Measurements from ENCODE around the gene VOPP1.

DNA sequence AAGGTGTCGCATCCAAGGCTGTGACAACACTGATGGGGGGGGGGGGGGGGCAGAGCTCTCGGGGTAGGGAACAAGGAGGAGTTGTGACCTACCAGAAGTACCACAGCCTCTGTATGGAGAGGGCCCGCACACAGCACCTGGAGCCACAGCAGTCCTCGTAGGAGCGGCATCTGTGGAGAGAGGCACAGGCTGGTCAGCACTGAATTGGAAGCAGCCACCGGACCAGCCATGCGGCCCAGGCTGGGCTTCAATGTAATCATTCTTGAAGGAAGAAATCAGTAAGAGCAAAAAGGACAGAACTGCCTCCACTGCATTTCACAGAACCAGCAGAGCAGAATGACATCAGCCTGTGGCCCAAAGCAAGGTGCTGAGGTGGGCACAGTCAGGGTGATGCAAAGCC lies 74.8 kb downstream of the VOPP1 start:
- TF ChIP-seq, protein P1, sequence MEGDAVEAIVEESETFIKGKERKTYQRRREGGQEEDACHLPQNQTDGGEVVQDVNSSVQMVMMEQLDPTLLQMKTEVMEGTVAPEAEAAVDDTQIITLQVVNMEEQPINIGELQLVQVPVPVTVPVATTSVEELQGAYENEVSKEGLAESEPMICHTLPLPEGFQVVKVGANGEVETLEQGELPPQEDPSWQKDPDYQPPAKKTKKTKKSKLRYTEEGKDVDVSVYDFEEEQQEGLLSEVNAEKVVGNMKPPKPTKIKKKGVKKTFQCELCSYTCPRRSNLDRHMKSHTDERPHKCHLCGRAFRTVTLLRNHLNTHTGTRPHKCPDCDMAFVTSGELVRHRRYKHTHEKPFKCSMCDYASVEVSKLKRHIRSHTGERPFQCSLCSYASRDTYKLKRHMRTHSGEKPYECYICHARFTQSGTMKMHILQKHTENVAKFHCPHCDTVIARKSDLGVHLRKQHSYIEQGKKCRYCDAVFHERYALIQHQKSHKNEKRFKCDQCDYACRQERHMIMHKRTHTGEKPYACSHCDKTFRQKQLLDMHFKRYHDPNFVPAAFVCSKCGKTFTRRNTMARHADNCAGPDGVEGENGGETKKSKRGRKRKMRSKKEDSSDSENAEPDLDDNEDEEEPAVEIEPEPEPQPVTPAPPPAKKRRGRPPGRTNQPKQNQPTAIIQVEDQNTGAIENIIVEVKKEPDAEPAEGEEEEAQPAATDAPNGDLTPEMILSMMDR (IDR thresholded peaks at IDR 0.05; ENCODE audit: low read depth, low read length, poor library complexity, severe bottlenecking): no peak
- TF ChIP-seq EZH2phosphoT487 (IDR thresholded peaks at IDR 0.05; ENCODE audit: borderline replicate concordance, low read length): no peak

Measured in DOHH2 (cell line).